HL-60/S4 (cell line): ENCODE measurements around the gene SLC22A12.

Source experiments
- in situ Hi-C: fragments of 300-500 bp; cut with MboI; formaldehyde crosslinking; loops from 2 replicates; pipeline ENCODE4 v1.14.3; 2022; ENCODE audit warnings: low sequenced_read_pairs

Gene SLC22A12

DNA sequence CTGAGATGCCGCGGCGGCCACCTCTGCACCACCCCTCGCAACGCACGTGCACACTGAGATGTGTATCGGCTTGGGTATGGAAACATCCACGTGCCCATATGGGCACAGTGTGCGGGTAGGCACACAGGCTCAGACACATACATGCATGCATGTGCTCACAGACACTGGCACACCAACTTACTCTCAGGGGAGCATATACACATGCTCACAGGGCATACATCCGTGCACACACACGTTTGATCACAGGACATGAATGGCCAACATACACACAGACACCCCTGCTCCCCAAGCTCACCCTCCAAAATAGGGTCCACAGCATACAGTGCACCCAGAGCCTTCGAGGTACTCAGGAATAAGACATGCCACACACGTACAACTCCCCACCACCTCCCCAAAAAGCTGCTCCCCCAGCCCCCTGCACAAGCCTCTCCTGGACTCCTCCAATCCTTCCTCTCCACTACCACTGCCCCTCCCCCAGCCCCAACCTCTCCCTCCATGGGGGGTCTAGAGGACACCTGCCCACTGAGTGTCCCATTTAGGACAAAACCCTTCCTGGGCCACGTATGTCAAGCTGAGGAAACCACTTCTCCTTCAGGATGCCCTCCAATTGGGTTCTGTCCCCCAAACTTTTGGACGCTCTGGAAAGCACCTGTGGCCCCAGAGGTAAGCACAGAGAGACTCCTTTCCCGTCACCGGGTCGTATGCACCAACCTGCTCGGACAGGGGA, 53.1 kb downstream of the SLC22A12 start:
- in situ Hi-C loops: no loop called here

GRCh38 chr11:64644647-64645275, 53.7 kb downstream of the SLC22A12 start:
- in situ Hi-C loops: no loop called here

GRCh38 chr11:64647019-64647779, 56.2 kb downstream of the SLC22A12 start:
- in situ Hi-C loops: no loop called here

DNA sequence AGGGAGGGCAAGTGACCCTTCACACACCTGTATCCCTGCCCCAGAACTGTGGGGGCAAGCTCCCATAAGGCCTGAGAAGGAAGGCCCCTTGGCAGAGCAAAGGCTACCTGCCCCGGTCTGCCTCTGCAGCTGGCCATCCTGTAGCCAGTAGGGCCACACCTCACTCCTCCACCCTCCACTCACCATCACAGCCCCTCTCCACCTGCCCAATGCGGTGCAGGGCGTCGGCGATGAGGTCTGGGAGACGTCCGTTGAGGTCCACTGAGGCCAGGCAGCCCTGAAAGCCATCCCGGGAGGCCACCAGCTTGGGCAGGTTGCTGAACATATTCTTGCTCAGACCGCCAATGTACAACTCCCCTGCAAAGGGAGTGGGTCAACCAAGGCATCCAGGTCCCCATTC, 57.5 kb downstream of the SLC22A12 start:
- in situ Hi-C loops: no loop called here

- in situ Hi-C loops: no loop called here
Measured at GRCh38 chr11:64649291-64649697, 58.3 kb downstream of the SLC22A12 start.

GRCh38 chr11:64650923-64651523, 60.0 kb downstream of the SLC22A12 start:
- in situ Hi-C loops: no loop called here
